ENCODE results near the gene UNC13D.
"Not testable (repeated sequence)": the region's sequence is repeated elsewhere in the genome, so short reads cannot be mapped to it uniquely, and the experiment has no call there.

Gene UNC13D

DNA sequence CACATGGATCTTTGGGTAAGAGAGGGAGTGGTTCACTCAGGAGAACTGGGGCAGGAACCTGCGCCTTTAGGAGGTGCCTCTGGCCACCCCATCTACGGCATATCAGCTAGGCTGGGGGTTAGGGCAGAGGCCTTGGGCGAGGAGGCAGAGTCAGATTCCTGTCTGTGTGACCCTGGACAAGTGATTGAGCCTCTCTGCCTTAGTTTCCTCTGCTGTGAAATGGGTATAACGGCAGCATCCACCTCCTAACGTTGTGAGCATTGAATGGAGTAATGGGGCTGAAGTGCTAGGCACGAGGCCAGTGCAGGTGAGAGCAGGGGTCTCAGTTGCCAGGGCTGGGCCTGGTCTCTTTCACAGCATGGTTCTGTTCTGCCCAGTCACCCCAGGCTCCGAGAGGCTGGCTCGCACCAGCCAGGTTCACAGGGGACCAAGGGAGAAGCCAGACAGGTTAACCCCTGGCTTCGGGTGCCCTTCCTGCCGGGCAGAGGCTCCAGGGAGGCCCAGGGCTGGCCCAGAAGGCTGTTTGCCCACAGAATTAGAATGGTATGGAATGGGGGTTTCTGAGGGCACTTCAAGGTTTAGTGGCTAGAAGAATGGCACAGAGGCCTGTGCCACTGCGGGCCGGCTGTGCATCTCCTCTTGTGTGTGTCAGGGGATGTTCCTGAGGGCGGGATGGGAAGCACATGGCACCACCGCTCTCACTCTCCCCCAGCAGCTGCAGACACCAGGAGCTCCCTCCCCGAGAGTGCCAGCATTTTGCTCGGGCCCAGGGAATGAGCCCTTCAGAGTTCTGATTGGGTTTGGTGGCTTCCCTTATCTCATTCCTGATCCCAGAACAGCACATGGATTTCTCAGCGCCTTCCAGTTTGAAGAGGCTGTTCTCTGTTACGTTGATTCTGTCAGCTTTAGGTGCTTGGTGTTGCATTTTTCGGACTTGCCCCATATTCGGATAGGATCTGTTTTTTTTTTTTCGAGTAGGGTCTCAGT lies 23.8 kb downstream of the UNC13D start:
- no peak for DNase-seq (ENCODE audit: low spot score)

GRCh38 chr17:75819678-75820077 lies 24.5 kb downstream of the UNC13D start:
- DNase-seq (ENCODE audit: low spot score): no peak

DNA sequence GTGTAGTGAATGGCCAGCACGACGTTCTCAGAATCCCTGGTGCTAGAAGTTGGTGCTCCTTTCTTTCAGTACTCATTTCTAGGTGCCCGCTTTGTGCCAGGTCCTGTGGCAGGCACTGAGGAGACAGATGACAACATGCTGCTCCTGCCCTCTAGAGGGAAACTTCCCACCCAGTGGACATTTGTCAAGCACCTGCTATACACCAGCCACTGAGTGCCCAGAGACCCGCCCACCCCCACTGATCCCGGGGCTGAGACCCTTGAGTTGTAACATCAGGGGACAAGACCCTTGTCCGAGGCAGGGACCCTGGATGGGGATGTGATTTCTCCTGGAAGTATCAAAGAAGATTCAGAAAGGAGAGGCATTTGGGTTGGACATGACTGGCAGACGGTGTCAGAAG lies 25.1 kb downstream of the UNC13D start:
- DNase-seq (ENCODE audit: low spot score): no peak

DNA sequence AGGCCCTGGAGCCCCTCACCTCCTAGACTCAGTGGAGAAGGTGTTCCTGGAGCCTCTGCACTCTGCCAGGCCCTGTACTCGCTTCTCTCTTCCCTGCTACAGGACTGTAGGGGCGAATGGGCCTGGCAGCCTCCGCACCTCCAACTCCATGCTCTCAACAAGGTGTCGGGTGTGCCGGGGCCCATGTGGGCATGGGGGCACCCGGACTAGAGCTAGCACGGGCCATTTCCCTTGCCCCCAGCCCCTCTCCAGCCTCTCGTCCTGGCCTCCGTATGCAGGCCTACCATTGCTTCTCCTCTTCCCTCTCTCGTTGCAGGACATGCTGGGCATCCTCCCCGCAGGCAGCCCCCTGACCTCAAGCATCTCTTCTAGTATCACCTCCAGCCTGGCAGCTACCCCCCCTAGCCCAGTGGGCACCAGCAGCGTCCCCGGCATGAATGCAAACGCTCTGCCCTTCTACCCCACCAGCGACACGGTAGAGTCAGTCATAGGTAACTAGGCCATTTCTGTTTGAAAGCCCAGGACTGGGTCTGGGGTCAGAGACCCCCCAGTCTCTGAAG lies 25.8 kb downstream of the UNC13D start:
- no peak for DNase-seq (ENCODE audit: low spot score)

GRCh38 chr17:75817571-75817970 lies 26.6 kb downstream of the UNC13D start:
- DNase-seq (ENCODE audit: low spot score): no peak

DNA sequence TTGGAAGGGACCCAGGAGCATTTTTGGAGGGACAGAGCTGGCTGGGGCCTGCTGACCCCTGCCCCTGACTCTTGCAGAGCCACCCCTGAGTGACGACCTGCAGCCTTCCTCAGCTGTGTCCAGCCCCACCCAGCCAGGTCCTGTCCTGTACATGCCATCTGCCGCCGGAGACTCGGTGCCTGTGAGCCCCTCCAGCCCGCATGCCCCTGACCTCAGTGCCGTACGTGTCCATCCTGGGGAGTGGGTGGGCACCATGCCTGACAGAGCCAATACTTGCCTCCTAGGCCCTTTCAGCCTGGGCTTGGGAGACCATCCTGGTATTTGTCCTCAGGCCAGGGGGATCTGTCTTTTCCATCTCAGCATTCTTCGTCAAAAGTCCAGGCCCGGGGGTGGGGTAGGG lies 27.5 kb downstream of the UNC13D start:
- no peak for DNase-seq (ENCODE audit: low spot score)

GRCh38 chr17:75815399-75815798 lies 28.8 kb downstream of the UNC13D start:
- no peak for DNase-seq (ENCODE audit: low spot score)

- peak; percentile 41 for DNase-seq (ENCODE audit: low spot score)
These were observed 29.3 kb downstream of the UNC13D start for GRCh38 chr17:75814900-75815373.

DNA sequence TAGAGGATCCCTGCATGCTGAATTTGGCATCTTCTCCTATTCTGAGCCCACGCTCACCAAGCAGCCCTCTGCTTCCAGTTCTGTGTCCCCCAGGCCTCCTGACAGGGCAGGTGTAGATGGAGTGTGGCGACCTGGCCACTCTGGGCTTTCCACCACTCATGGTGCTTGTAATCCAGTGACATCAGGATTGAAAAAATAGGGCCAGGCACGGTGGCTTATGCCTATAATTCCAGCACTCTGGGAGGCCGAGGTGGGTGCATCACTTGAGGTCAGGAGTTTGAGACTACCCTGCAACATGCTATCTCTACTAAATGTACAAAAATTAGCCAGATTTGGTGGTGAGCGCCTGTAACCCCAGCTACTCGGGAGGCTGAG lies 30.2 kb downstream of the UNC13D start:
- DNase-seq (ENCODE audit: low spot score): no peak

DNA sequence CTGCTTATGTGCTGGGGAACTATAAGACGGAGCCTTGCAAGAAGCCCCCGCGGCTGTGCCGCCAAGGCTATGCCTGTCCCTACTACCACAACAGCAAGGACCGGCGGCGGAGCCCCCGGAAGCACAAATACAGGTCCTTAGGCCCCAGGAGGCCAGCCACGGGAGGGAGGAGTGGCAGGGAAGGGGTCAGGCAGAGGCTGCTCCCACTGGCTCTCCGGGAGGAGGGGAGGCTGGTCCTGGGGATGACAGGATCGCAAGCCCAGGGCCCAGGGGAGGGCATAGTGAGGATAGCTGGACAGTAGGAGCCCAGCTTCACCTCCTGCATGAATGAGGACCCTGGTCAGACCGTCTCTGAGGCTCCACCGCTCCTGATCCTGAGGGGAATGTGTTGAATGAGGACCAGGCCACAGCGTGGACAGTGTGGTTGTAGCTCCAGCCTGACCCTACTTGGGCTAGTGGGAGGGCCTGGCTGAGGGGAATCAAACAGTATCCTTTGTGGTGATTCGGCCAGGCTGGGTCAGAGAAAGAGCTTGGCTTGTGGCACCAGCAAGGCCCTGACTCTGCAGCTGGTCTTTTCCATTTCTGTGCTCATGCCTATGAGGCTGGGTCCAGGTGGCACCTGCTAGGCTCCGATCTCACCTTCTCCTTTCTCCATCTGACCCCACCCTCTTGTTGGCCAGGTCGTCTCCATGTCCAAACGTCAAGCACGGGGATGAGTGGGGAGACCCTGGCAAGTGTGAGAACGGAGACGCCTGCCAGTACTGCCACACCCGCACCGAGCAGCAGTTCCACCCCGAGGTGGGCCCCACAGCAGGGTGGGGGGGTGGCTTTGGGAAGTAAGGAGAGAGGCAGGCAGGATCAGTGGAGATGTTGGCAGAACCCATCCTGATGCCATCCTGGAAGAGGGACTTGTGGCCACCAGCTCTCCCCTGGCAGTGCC lies 30.9 kb downstream of the UNC13D start:
- no peak for DNase-seq (ENCODE audit: low spot score)

DNA sequence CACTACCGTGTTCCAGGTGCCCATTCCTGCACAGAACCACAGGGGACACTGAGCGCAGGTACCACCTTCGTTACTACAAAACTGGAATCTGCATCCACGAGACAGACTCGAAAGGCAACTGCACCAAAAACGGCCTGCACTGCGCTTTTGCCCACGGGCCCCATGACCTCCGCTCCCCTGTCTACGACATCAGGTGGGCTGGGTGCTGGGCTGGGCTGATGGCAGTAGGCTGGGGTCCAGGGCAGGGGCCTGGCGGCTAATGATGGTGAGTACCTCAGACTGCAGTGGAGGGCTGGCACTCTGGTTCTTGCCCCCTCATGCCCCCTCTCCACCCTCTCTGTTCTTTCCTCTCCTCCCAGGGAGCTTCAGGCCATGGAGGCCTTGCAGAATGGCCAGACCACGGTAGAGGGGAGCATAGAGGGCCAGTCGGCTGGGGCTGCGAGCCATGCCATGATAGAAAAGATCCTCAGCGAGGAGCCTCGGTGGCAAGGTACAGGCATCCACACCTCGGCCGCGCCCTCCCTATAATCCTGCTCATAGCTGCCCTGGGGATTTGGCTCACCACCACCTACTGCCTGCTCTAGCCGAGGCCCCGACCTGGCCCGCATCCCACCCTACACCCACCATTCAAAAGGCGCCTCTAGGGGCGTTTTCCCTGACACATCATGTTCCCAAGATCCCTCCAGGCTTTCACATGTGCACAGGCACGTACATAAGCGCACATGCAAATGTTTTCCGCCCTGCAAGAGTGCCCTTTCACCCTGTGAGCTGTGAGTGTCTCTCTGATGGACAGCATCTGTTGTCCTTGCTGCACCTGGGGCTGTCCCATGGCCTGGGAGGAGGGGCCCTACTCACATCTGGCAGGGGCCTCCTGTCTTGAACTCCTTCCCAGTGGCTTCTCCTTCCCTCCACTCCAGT lies 31.8 kb downstream of the UNC13D start:
- no peak for DNase-seq (ENCODE audit: low spot score)

- DNase-seq (ENCODE audit: low spot score): no peak
These were observed 33.0 kb downstream of the UNC13D start for GRCh38 chr17:75811174-75811573.

GRCh38 chr17:75810756-75811155 lies 33.4 kb downstream of the UNC13D start:
- not testable (repeated sequence) for DNase-seq (ENCODE audit: low spot score)

DNA sequence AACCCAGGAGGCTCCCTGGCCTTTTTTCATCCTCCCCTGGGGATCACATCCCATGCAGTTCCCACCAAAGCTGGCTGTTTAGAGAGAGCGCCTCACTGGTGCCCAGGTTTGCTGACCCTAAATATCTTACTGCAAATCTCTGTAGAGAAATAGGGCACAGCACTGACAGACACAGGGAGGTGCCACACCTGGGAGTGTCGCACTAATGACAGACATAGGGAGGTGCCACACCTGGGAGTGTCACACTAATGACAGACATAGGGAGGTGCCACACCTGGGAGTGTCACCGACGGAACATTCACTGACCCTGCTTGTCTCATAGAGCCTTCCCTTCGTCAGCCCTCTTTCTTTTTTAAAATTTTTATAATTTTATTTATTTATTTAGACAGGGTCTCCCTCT lies 34.0 kb downstream of the UNC13D start:
- DNase-seq (ENCODE audit: low spot score): no peak

- no peak for DNase-seq (ENCODE audit: low spot score)
These were observed 34.5 kb downstream of the UNC13D start for GRCh38 chr17:75809631-75810111.

GRCh38 chr17:75808905-75809621 lies 35.1 kb downstream of the UNC13D start:
- DNase-seq (ENCODE audit: low spot score): peak; percentile 22

- DNase-seq (ENCODE audit: low spot score): no peak
These were observed 35.7 kb downstream of the UNC13D start for GRCh38 chr17:75808549-75808904.

- DNase-seq (ENCODE audit: low spot score): no peak
These were observed 36.3 kb downstream of the UNC13D start for GRCh38 chr17:75807861-75808260.

DNA sequence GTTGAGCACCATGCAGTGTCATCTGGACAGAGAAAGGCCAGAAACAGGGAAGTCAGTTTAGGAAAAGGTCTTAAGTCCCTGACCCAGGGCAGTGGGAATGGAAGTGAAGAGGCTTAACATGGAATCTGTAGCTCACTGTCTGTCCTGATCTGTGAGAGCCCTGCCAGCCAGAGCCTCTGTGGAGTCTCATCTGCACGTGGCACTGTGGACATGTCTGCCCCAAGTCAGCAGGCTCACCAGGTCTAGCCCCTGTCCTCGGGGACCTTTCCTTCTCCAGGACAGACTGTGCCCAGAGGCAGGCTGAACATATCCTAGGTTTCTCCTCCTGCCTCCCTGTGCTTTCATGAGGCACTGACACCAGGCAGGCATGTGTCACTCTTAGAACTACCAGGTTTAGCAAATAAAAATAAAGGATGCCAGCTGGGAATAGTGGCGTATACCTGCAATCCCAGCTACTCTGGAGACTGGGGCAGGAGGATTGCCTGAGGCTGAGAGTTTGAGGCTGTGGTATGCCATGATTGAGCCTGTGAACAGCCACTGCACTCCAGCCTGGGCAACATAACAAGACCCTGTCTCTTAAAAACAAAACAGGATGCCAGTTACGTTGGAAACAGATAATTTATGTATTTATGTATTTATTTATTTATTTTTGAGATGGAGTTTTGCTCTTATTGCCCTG lies 37.2 kb downstream of the UNC13D start:
- DNase-seq (ENCODE audit: low spot score): no peak

- DNase-seq (ENCODE audit: low spot score): no peak
These were observed 40.3 kb downstream of the UNC13D start for GRCh38 chr17:75803883-75804282.

Data from kidney tubule cell (primary cell).